ENCODE data around the gene CRHR1.

DNA sequence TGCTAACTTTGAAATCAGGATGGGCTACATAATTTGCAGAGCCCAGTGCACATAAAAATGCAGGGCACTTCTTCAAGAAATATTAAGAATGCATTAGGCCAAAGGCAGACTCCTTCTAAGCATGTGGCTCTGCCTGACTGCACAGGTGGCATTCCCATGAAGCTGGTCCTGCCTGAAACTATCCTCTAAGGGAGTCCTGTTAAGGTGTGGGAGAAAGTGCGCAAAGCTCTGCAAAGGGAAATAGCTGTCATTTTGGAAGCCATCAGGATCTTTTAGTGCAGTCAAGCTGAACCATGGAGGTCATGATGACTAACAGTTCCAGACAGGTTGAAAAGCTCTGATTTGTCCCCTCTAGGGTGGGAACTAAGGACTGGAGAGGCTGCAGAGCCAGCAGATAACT, 41.9 kb upstream of the CRHR1 start:
- TF ChIP-seq, protein P1, sequence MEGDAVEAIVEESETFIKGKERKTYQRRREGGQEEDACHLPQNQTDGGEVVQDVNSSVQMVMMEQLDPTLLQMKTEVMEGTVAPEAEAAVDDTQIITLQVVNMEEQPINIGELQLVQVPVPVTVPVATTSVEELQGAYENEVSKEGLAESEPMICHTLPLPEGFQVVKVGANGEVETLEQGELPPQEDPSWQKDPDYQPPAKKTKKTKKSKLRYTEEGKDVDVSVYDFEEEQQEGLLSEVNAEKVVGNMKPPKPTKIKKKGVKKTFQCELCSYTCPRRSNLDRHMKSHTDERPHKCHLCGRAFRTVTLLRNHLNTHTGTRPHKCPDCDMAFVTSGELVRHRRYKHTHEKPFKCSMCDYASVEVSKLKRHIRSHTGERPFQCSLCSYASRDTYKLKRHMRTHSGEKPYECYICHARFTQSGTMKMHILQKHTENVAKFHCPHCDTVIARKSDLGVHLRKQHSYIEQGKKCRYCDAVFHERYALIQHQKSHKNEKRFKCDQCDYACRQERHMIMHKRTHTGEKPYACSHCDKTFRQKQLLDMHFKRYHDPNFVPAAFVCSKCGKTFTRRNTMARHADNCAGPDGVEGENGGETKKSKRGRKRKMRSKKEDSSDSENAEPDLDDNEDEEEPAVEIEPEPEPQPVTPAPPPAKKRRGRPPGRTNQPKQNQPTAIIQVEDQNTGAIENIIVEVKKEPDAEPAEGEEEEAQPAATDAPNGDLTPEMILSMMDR (IDR thresholded peaks at IDR 0.05), result no peak
- no peak for TF ChIP-seq POLR2AphosphoS5 (IDR thresholded peaks at IDR 0.05)
